Epithelial cell of proximal tubule (primary cell): Measurements from ENCODE around the gene DAND5. TPM values are rescaled to one million over a fixed set of nuclear protein-coding genes. Genes with fewer than 3 reads are reported as not detected.
"Not testable (repeated sequence)": the region's sequence is repeated elsewhere in the genome, so short reads cannot be mapped to it uniquely, and the experiment has no call there.

Experiments
- DNase-seq: peaks from one replicate; pipeline ENCODE4 v3.0.0-alpha.2; 2011; ENCODE audit warnings: low read depth
- H3K4me3 ChIP-seq: 2 replicates; pipeline ENCODE4 v1.5.1; 2011; ENCODE audit warnings: low read depth, mild to moderate bottlenecking, low read length
- total RNA-seq: library from RNA; depleted of rRNA; stranded (reverse); fragments of >200 nt; gene quantifications from 2 replicates; pipeline ENCODE4 v1.2.3, GENCODE V29; 2015
- TF ChIP-seq, protein P1 (sequence below): conservative IDR thresholded peaks from 2 replicates; pipeline ENCODE4 v1.5.1; 2012; ENCODE audit warnings: low read depth, mild to moderate bottlenecking, low read length

Gene DAND5
- total RNA-seq, 1 donor from 2014 or later, result 0.06 TPM

DNA sequence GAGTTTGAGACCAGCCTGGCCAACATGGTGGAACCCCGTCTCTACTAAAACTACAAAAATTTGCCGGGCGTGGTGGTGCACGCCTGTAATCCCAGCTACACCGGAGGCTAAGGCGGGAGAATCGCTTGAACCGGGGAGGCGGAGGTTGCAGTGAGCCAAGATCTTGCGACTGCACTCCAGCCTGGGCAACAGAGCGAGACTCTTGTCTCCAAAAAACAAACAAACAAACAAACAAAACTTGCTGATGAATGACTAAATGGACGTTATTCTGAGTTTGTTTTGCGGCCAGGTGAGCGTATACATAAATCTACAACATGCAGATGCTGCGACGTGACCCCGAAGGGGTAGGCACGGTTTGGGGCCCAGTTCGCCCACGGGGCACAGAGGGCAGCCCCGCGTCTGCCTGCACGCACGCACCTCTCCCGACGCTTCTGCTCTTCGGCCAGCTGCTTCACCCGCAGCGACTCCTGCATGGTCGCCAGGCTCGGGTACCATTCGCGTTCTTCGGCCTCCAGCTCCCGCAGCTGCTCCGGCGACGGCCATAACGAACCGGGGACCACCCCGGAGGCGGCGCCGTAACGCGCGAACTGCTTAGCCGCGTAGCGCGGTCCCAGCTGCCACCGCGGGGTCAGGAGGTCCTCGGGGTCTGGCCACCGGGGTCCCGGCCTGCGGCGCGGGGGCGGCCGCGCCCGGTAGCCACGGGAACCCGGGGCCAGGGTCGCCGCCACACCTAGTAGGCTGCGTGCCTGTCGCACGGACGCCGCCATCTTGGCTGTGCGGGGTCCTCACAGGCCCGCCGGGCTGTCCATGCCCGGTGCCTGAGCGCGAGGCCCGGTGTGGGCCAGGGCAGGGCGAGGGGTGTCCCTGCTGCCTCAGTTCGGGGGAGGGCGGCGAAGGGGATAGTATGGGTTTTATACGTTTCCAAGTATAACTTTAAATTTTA lies 12.7 kb upstream of the DAND5 start, which contains the start of gene GADD45GIP1:
GADD45GIP1 (minus strand) TSS at position 778 of the 943 bp plus-strand sequence; CDS start at position 767, 11 bp downstream.
- no peak for DNase-seq
- peak within 1 kb of the TSS; percentile 86 for H3K4me3 ChIP-seq
- TF ChIP-seq, protein P1, sequence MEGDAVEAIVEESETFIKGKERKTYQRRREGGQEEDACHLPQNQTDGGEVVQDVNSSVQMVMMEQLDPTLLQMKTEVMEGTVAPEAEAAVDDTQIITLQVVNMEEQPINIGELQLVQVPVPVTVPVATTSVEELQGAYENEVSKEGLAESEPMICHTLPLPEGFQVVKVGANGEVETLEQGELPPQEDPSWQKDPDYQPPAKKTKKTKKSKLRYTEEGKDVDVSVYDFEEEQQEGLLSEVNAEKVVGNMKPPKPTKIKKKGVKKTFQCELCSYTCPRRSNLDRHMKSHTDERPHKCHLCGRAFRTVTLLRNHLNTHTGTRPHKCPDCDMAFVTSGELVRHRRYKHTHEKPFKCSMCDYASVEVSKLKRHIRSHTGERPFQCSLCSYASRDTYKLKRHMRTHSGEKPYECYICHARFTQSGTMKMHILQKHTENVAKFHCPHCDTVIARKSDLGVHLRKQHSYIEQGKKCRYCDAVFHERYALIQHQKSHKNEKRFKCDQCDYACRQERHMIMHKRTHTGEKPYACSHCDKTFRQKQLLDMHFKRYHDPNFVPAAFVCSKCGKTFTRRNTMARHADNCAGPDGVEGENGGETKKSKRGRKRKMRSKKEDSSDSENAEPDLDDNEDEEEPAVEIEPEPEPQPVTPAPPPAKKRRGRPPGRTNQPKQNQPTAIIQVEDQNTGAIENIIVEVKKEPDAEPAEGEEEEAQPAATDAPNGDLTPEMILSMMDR, result no peak

DNA sequence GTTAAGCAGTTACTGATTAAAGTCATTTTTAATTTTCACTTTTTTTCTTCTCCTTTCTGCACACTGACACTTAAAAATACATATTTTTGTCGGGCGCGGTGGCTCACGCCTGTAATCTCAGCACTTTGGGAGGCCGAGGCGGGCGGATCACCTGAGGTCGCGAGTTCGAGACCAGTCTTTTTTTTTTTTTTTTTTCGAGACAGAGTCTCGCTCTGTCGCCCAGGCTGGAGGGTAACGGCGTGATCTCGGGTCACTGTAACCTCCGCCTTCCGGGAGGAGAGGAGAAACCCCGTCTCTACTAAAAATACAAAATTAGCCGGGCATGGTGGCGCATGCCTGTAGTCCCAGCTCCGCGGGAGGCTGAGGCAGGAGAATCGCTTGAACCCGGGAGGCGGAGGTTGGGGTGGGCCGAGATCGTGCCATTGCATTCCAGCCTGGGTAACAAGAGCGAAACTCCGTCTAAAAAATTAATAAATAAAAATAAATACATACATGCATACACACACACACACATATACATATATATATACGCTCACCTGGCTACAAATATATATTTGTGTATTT lies 11.9 kb upstream of the DAND5 start:
- DNase-seq, result not testable (repeated sequence)
- peak overlapping the region; percentile 86 for H3K4me3 ChIP-seq

DNA sequence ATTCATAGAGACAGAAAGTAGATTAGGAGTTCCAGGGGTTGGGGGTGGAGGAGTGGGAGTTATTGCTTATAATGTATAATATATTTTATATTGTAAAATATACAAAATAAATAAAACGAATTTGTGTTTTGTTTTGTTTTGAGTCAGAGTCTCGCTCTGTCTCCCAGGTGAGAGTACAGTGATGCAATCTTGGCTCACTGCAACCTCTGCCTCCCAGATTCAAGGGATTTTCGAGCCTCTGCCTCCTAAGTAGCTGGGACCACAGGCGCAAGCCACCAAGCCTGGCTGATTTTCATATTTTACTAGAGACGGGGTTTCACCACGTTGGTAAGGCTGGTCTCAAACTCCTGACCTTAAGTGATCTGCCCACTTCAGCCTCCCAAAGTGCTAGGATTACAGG lies 9.9 kb upstream of the DAND5 start:
- H3K4me3 ChIP-seq, result no peak overlapping the region
- TF ChIP-seq, protein P1, result no peak
- no peak for DNase-seq

DNA sequence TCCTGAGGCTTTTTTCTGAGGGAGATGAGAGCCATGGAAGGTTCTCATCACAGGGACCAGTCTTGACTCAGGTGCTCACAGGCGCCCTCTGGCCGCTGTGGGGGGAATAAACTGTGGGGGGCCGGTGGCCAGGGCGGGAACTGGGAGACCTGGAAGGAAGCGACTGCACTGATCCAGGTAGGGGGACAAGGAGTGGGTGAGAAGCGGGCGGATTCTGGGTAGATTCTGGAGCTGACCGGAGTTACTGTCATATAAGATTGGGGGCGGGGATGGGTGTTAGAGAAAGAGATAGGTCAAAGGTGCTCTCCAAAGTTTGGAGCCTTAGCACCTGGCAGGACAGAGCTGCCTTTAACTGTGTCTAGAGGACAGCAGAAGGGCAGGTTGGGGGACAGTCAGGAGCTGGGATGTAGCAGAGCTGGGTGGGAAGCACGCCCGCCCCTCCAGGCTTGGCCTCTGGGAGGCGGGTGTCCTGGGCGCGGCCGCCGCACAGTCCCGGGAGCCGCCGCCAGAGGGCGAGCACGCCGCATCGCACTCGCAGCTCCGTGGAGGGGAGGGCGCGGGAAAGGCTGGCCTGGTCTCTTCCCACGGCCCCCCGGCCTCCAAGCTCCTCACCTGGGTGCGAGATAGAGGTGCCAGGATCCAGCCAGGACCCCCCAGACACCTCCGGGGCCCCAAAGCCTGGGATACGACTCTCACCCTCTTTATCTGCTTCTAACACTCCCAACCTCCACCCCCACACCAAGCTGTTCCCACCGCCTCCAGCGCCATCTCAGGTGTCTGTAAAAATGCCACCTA lies 4.2 kb upstream of the DAND5 start:
- H3K4me3 ChIP-seq, result peak overlapping the region; percentile 68
- DNase-seq, result no peak
- TF ChIP-seq, protein P1, result peak; percentile 78

DNA sequence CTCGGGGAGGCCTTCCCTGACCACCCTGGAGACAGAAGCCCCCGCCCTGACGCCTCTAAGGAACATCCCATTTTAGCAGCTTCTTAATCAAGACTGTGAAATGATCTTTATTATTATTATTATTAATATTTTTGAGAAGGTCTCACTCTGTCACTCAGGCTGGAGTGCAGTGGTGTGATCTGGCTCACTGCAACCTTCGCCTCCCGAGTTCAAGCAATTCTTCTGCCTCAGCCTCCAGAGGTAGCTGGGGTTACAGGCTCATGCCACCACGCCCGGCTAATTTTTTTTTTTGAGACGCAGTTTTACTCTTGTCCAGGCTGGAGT lies 3.6 kb upstream of the DAND5 start:
- DNase-seq, result no peak
- peak overlapping the region; percentile 68 for H3K4me3 ChIP-seq
- TF ChIP-seq, protein P1, result no peak

DNA sequence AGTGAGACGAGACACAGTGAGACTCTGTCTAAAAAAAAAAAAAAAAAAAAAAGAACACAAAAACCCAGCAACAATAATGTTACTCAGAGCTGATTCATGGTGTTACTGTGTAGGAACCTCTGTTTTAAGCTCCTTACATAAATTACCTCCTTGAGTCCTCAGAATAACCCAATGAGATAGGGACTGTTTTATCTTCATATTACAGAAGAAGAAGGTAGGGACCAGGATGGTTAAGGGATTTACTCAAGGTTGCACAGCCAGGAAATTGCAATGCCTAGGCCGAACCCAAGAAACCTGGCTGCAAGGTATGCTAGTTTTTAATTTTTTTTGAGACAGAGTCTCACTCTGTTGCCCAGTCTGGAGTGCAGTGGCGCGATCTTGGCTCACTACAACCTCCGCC lies 1.5 kb upstream of the DAND5 start:
- DNase-seq, result no peak
- TF ChIP-seq, protein P1, result no peak
- no peak overlapping the region for H3K4me3 ChIP-seq

DNA sequence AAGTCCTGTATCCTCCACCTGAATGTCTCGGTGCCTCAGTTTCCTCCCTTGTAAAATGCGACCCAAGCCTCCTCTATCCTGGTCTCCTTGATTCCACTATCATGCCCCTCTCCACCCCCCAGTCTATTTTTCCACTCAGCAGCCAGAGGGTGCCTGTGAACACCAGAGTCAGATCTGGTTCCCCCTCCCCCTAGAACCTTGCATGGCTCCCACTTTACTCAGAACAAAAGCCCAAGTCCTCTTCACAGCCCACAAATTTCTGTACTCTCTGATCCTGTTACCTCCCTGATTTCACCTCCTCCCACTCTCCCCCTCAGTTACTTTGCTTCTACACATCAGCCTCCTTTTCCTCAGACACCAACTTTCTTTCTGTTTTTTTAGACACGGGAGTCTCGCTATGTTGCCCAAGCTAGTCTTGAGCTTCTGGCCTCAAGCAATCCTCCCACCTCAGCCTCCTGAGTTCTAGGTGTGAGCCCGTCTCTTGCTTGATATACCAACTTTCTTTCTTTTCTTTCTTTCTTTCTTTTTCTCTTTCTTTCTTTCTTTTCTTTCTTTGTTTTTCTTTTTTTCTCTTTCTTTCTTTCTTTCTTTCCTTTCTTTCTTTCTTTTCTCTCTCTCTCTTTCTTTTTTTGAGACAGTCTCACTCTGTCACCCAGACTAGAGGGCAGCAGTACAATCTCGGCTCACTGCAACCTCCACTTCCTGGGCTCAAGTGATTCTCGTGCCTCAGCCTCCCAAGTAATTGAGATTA lies 869 bp downstream of the DAND5 start:
- DNase-seq, result no peak
- no peak overlapping the region for H3K4me3 ChIP-seq
- TF ChIP-seq, protein P1, result no peak
